ENCODE measurements around the gene SPOCK1. TPM values are rescaled to one million over a fixed set of nuclear protein-coding genes. Genes with fewer than 3 reads are reported as not detected.

SPOCK1 gene
- total RNA-seq, 2 experiments from 2014 or later, result not detected

- no peak overlapping the region for H3K27ac Mint-ChIP-seq
- no peak overlapping the region for H3K4me3 Mint-ChIP-seq
- peaks cover 3% of the 10 kb centered on the region for H3K27me3 Mint-ChIP-seq
- TF ChIP-seq CTCF (IDR thresholded peaks at IDR 0.05), result no peak
- DNase-seq (no peak), ATAC-seq (no peak)
- POLR2A ChIA-PET, result no interaction called here
- no peaks in the 10 kb centered on the region for H3K4me1 Mint-ChIP-seq (ENCODE audit: low read depth)
- CTCF ChIA-PET, result no interaction called here
- intact Hi-C loops (cut with micrococcal nuclease), result no loop called here
- H3K36me3 Mint-ChIP-seq (ENCODE audit: low read depth), result no peaks in the 10 kb centered on the region
- H3K9me3 Mint-ChIP-seq, result no peaks in the 10 kb centered on the region
These were observed 10.2 kb downstream of the SPOCK1 start for GRCh38 chr5:137488974-137489373.

- Mint-ChIP-seq H3K4me3 (no peak overlapping the region), H3K9me3 (no peaks in the 10 kb centered on the region), H3K4me1 (ENCODE audit: low read depth) (no peaks in the 10 kb centered on the region), H3K27me3 (peaks cover 3% of the 10 kb centered on the region), H3K27ac (no peak overlapping the region), H3K36me3 (ENCODE audit: low read depth) (no peaks in the 10 kb centered on the region)
- intact Hi-C loops (cut with micrococcal nuclease), result no loop called here
- DNase-seq (no peak), ATAC-seq (no peak)
- ChIA-PET CTCF (no interaction called here), POLR2A (no interaction called here)
- TF ChIP-seq CTCF (IDR thresholded peaks at IDR 0.05), result no peak
These were observed 10.6 kb downstream of the SPOCK1 start for GRCh38 chr5:137488516-137488915.

- no peak for TF ChIP-seq CTCF (IDR thresholded peaks at IDR 0.05)
- H3K4me1 Mint-ChIP-seq (ENCODE audit: low read depth), result no peaks in the 10 kb centered on the region
- no peak overlapping the region for H3K27ac Mint-ChIP-seq
- CTCF ChIA-PET, result interaction anchor here (1.2 kb wide), 1 partner anchor 167 kb away, joined by 3 read pairs; no protein-coding TSS in a partner anchor
- H3K4me3 Mint-ChIP-seq, result no peak overlapping the region
- peaks cover 3% of the 10 kb centered on the region for H3K27me3 Mint-ChIP-seq
- DNase-seq (no peak), ATAC-seq (no peak)
- intact Hi-C loops (cut with micrococcal nuclease), result no loop called here
- H3K9me3 Mint-ChIP-seq, result no peaks in the 10 kb centered on the region
- no peaks in the 10 kb centered on the region for H3K36me3 Mint-ChIP-seq (ENCODE audit: low read depth)
- POLR2A ChIA-PET, result no interaction called here
These were observed 11.5 kb downstream of the SPOCK1 start for GRCh38 chr5:137487600-137487999.

- Mint-ChIP-seq H3K4me3 (no peak overlapping the region), H3K27ac (no peak overlapping the region), H3K4me1 (ENCODE audit: low read depth) (no peaks in the 10 kb centered on the region), H3K36me3 (ENCODE audit: low read depth) (no peaks in the 10 kb centered on the region), H3K9me3 (no peaks in the 10 kb centered on the region), H3K27me3 (peaks cover 3% of the 10 kb centered on the region)
- no peak for TF ChIP-seq CTCF (IDR thresholded peaks at IDR 0.05)
- no peak for ATAC-seq
- no peak for DNase-seq
- ChIA-PET POLR2A (no interaction called here), CTCF (no interaction called here)
- intact Hi-C loops (cut with micrococcal nuclease), result no loop called here
These were observed 12.4 kb downstream of the SPOCK1 start for GRCh38 chr5:137486707-137487106.

- ChIA-PET CTCF (interaction anchor here (0.6 kb wide), 1 partner anchor 83 kb away, joined by 3 read pairs; no protein-coding TSS in a partner anchor), POLR2A (no interaction called here)
- intact Hi-C loops (cut with micrococcal nuclease), result no loop called here
- TF ChIP-seq CTCF (IDR thresholded peaks at IDR 0.05), result no peak
- Mint-ChIP-seq H3K9me3 (no peaks in the 10 kb centered on the region), H3K36me3 (ENCODE audit: low read depth) (no peaks in the 10 kb centered on the region), H3K27me3 (no peaks in the 10 kb centered on the region), H3K27ac (no peak overlapping the region), H3K4me3 (no peak overlapping the region), H3K4me1 (ENCODE audit: low read depth) (no peaks in the 10 kb centered on the region)
- no peak for ATAC-seq
- no peak for DNase-seq
These were observed 17.5 kb downstream of the SPOCK1 start for GRCh38 chr5:137481596-137481995.
